Measurements from ENCODE around the gene TCF4. TPM values are rescaled to one million over a fixed set of nuclear protein-coding genes. Genes with fewer than 3 reads are reported as not detected.

The TCF4 gene
- polyA plus RNA-seq, 1 of the 3 experiments (the other 2 are of a cell fraction) = 39.1 TPM

DNA sequence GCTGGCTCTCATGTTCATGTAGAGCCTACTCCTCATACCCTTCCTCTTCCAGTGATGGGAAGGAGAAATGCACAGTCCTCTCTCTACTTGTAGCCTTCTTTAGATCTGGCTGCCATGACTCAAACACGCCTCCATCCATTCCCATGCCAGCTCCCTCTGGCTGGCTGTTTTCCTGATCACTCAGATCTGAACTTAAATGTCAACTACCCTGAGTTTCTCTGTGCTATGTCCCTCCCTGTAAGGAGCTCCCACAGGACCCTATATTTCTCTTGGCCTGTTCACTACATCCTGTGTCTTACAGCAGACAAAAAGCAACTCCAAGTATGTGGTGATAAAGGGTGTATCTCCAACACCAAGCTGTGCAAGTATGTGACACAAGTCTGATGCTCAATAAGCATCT lies 152.4 kb downstream of the TCF4 start:
- TF ChIP-seq MEF2A (IDR thresholded peaks at IDR 0.05; ENCODE audit: borderline replicate concordance, low read depth) = no peak
- TF ChIP-seq CTCF (IDR thresholded peaks at IDR 0.05) = no peak
- no peak for TF ChIP-seq IRF3 (IDR thresholded peaks at IDR 0.05; ENCODE audit: low read depth, low read length)
- Histone ChIP-seq H3F3A (replicated peaks; ENCODE audit: insufficient read depth) (peaks cover 6% of the 10 kb centered on the region), H3K4me1 (ENCODE audit: control insufficient read depth in 1 of 2, insufficient read depth in 2 of 2, low read depth in 1 of 2, low read length in 1 of 2) (peaks cover 3 to 22% of the 10 kb centered on the region in 2 experiments; a peak in 3 of 4 replicates), H3K27ac (ENCODE audit: low read depth in 2 of 2, low read length in 1 of 2) (no peak overlapping the region), H3K4me2 (no peak overlapping the region), H3K9me3 (no peaks in the 10 kb centered on the region), H3K27me3 (ENCODE audit: insufficient read depth) (no peaks in the 10 kb centered on the region), H4K20me1 (ENCODE audit: insufficient read depth) (no peaks in the 10 kb centered on the region), H3K9me2 (no peaks in the 10 kb centered on the region), H3K4me3 (ENCODE audit: low read depth in 2 of 2, low read length in 1 of 2) (no peak overlapping the region), H2AFZ (ENCODE audit: low read depth) (no peak overlapping the region), H3K9ac (no peak overlapping the region), H3K36me3 (replicated peaks in 1 of 2; ENCODE audit: control insufficient read depth in 1 of 2, insufficient read depth in 2 of 2, low read length in 1 of 2) (no peaks in the 10 kb centered on the region), H3K79me2 (ENCODE audit: insufficient read depth) (peaks cover 12% of the 10 kb centered on the region)
- no peak for DNase-seq
- ChIA-PET CTCF (interaction anchor here (0.9 to 1.4 kb wide), 2 partner anchors 12 to 20 kb away, joined by 4 read pairs; no protein-coding TSS in a partner anchor), POLR2A (no interaction called here)
- 85% methylated on average over 1 of the region's 1 CpG for WGBS (ENCODE audit: low lambda C conversion rate)

- H3K4me3 ChIP-seq (ENCODE audit: low read depth in 2 of 2, low read length in 1 of 2) = no peak overlapping the region
- no peaks in the 10 kb centered on the region for H4K20me1 ChIP-seq (ENCODE audit: insufficient read depth)
- no peaks in the 10 kb centered on the region for H3K9me3 ChIP-seq
- H3K4me2 ChIP-seq = no peak overlapping the region
- H2AFZ ChIP-seq (ENCODE audit: low read depth) = no peak overlapping the region
- peaks cover 7 to 30% of the 10 kb centered on the region in 2 experiments; a peak in 3 of 4 replicates for H3K4me1 ChIP-seq (ENCODE audit: control insufficient read depth in 1 of 2, insufficient read depth in 2 of 2, low read depth in 1 of 2, low read length in 1 of 2)
- peaks cover 19% of the 10 kb centered on the region for H3K79me2 ChIP-seq (ENCODE audit: insufficient read depth)
- H3K36me3 ChIP-seq (replicated peaks in 1 of 2; ENCODE audit: control insufficient read depth in 1 of 2, insufficient read depth in 2 of 2, low read length in 1 of 2) = no peaks in the 10 kb centered on the region
- POLR2A ChIA-PET = interaction anchor here (1.0 kb wide), 1 partner anchor 9 kb away, joined by 4 read pairs; no protein-coding TSS in a partner anchor
- 87% methylated on average over 5 of the region's 5 CpGs for WGBS (ENCODE audit: low lambda C conversion rate)
- peaks cover 6% of the 10 kb centered on the region for H3F3A ChIP-seq (replicated peaks; ENCODE audit: insufficient read depth)
- peak; percentile 30 for DNase-seq
- H3K27ac ChIP-seq (ENCODE audit: low read depth in 2 of 2, low read length in 1 of 2) = peak overlapping the region in 1 of 2 experiments; percentile 76; a peak in 2 of 4 replicates
- TF ChIP-seq JUND (IDR thresholded peaks at IDR 0.05) (no peak), ELF1 (IDR thresholded peaks at IDR 0.05) (no peak)
- no peak overlapping the region for H3K9ac ChIP-seq
- H3K9me2 ChIP-seq = no peaks in the 10 kb centered on the region
- CTCF ChIA-PET = interaction anchor here (0.8 to 1.1 kb wide), 3 partner anchors 19 to 348 kb away, joined by 3 to 5 read pairs (median 4); no protein-coding TSS in a partner anchor
- no peaks in the 10 kb centered on the region for H3K27me3 ChIP-seq (ENCODE audit: insufficient read depth)
Observed at GRCh38 chr18:55433648-55434047, 154.3 kb downstream of the TCF4 start.

- CTCF ChIA-PET = interaction anchor here (0.8 to 1.1 kb wide), 3 partner anchors 18 to 349 kb away, joined by 3 to 5 read pairs (median 4); no protein-coding TSS in a partner anchor
- 39% methylated on average over 2 of the region's 2 CpGs for WGBS (ENCODE audit: low lambda C conversion rate)
Observed at GRCh38 chr18:55433140-55433539, 154.9 kb downstream of the TCF4 start.

More at GRCh38 chr18:55433140-55433539, 154.9 kb downstream of the TCF4 start:
- Histone ChIP-seq H3K9ac (no peak overlapping the region), H4K20me1 (ENCODE audit: insufficient read depth) (no peaks in the 10 kb centered on the region), H3K4me1 (ENCODE audit: control insufficient read depth in 1 of 2, insufficient read depth in 2 of 2, low read depth in 1 of 2, low read length in 1 of 2) (peaks cover 7 to 30% of the 10 kb centered on the region in 2 experiments; a peak in 3 of 4 replicates), H3F3A (replicated peaks; ENCODE audit: insufficient read depth) (peaks cover 6% of the 10 kb centered on the region), H3K79me2 (ENCODE audit: insufficient read depth) (peaks cover 24% of the 10 kb centered on the region), H3K9me2 (no peaks in the 10 kb centered on the region), H3K27ac (ENCODE audit: low read depth in 2 of 2, low read length in 1 of 2) (peak overlapping the region in 1 of 2 experiments; percentile 76; a peak in 2 of 4 replicates), H2AFZ (ENCODE audit: low read depth) (no peak overlapping the region), H3K9me3 (no peaks in the 10 kb centered on the region), H3K4me2 (no peak overlapping the region), H3K4me3 (ENCODE audit: low read depth in 2 of 2, low read length in 1 of 2) (no peak overlapping the region), H3K27me3 (ENCODE audit: insufficient read depth) (no peaks in the 10 kb centered on the region), H3K36me3 (replicated peaks in 1 of 2; ENCODE audit: control insufficient read depth in 1 of 2, insufficient read depth in 2 of 2, low read length in 1 of 2) (peaks cover 0 to 2% of the 10 kb centered on the region in 2 experiments)
- DNase-seq = no peak
- POLR2A ChIA-PET = interaction anchor here (1.0 kb wide), 1 partner anchor 10 kb away, joined by 4 read pairs; no protein-coding TSS in a partner anchor
- TF ChIP-seq GATA2 (CRISPR knock-in tag; IDR thresholded peaks at IDR 0.05) (peak; percentile 64; the same call in 1 of the 2 replicates), TCF12 (IDR thresholded peaks at IDR 0.05) (no peak)
